AG09309 (cell line): Measurements from ENCODE around the gene CNGA4.

Source experiments
- DNase-seq: peaks from one replicate; pipeline ENCODE4 v3.0.0-alpha.2; 2010; ENCODE audit warnings: low read depth
- H3K4me3 ChIP-seq: 2 replicates; pipeline ENCODE4 v1.5.1; 2011; ENCODE audit warnings: mild to moderate bottlenecking, low read depth, low read length, moderate library complexity; ENCODE audit not compliant: control insufficient read depth
- CTCF ChIP-seq: IDR thresholded peaks from 2 replicates; pipeline ENCODE4 v1.5.1; 2011; ENCODE audit warnings: mild to moderate bottlenecking, low read depth, low read length, inconsistent platforms; ENCODE audit not compliant: insufficient read depth, control insufficient read depth; ENCODE audit errors: missing control alignments

CNGA4 gene

GRCh38 chr11:6200975-6201374, 37.9 kb upstream of the CNGA4 start:
- no peak for DNase-seq
- no peak for TF ChIP-seq CTCF
- H3K4me3 ChIP-seq, result no peak overlapping the region

GRCh38 chr11:6201481-6201880, 37.4 kb upstream of the CNGA4 start:
- no peak overlapping the region for H3K4me3 ChIP-seq
- peak; percentile 24 for DNase-seq
- no peak for TF ChIP-seq CTCF

GRCh38 chr11:6202041-6202440, 36.8 kb upstream of the CNGA4 start:
- no peak for TF ChIP-seq CTCF
- no peak overlapping the region for H3K4me3 ChIP-seq
- no peak for DNase-seq

- no peak for TF ChIP-seq CTCF
- H3K4me3 ChIP-seq, result no peak overlapping the region
- DNase-seq, result no peak
Observed at GRCh38 chr11:6203327-6203726, 35.6 kb upstream of the CNGA4 start.

GRCh38 chr11:6204706-6205105, 34.2 kb upstream of the CNGA4 start:
- DNase-seq, result no peak
- H3K4me3 ChIP-seq, result no peak overlapping the region
- TF ChIP-seq CTCF, result no peak

GRCh38 chr11:6205366-6205765, 33.5 kb upstream of the CNGA4 start, which contains the start of gene C11orf42:
Gene C11orf42, plus strand, starts transcription at chr11:6205557. Its CDS starts 59 bp downstream, at chr11:6205616.
- no peak for DNase-seq
- no peak for TF ChIP-seq CTCF
- H3K4me3 ChIP-seq, result no peak within 1 kb of the TSS
